ENCODE measurements around the gene NEBL. TPM values are rescaled to one million over a fixed set of nuclear protein-coding genes. Genes with fewer than 3 reads are reported as not detected.

Gene NEBL
- total and polyA plus RNA-seq, 2 of the 4 experiments (the other 2 are of a cell fraction), result under 0.01 TPM

DNA sequence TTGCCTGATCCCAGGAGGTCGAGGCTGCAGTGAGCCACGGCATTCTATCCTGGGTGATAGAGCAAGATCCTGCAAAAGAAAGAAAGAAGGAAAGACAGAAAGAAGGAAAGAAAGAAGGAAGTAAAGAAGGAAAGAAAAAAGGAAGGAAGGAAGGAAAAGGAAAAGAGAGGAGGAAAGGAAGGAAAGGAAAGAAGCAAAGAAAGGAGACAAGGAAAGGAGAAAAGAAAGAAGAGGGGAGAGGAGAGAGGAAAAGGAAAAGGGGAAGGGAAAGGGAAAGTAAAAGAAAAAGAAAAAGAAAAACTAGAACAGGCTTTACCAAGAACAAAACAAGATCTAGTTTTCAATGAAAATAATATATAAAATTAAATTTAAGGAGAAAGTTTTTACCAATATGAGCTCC lies 15.0 kb downstream of the NEBL start:
- Histone ChIP-seq H3K9ac (ENCODE audit: low read depth, low read length) (no peak overlapping the region), H3K56ac (ENCODE audit: extremely low read depth, insufficient read depth, low read length) (no peak overlapping the region), H3K9me1 (ENCODE audit: insufficient read depth, low read length) (no peaks in the 10 kb centered on the region), H4K91ac (ENCODE audit: insufficient read depth, low read depth, low read length) (no peak overlapping the region), H2AFZ (replicated peaks; ENCODE audit: low read length, poor library complexity) (no peak overlapping the region), H3K79me1 (ENCODE audit: low read depth in 1 of 2, low read length in 2 of 2) (no peaks in the 10 kb centered on the region), H3K18ac (ENCODE audit: low read depth, low read length) (no peak overlapping the region), H3K36me3 (ENCODE audit: control insufficient read depth, insufficient read depth, low read length) (no peaks in the 10 kb centered on the region), H3K14ac (replicated peaks; ENCODE audit: low read depth, low read length) (no peak overlapping the region), H3K4me1 (ENCODE audit: control insufficient read depth, insufficient read depth, low read length) (no peaks in the 10 kb centered on the region), H3K27me3 (ENCODE audit: control insufficient read depth, insufficient read depth, low read length) (no peaks in the 10 kb centered on the region), H2BK5ac (ENCODE audit: low read depth, low read length, poor library complexity, severe bottlenecking) (no peak overlapping the region), H2AK9ac (replicated peaks; ENCODE audit: low read depth, low read length, poor library complexity) (no peak overlapping the region), H3K4me2 (ENCODE audit: low read depth, low read length) (no peak overlapping the region), H4K20me1 (ENCODE audit: insufficient read depth, low read length) (no peaks in the 10 kb centered on the region), H3K27ac (ENCODE audit: insufficient read depth, low read length) (no peak overlapping the region), H4K5ac (ENCODE audit: low read depth, low read length) (no peak overlapping the region), H2BK120ac (ENCODE audit: low read depth, low read length) (no peak overlapping the region), H3K23ac (ENCODE audit: low read depth, low read length) (no peak overlapping the region), H2BK15ac (ENCODE audit: low read depth, low read length) (no peak overlapping the region), H3K4me3 (ENCODE audit: insufficient read depth, low read depth, low read length) (no peak overlapping the region), H2AK5ac (ENCODE audit: low read depth, low read length) (no peak overlapping the region), H3K4ac (ENCODE audit: low read depth, low read length) (no peak overlapping the region), H2BK20ac (ENCODE audit: low read depth, low read length) (no peak overlapping the region), H3K9me3 (ENCODE audit: control insufficient read depth, insufficient read depth, low read length) (no peaks in the 10 kb centered on the region), H4K8ac (ENCODE audit: low read depth in 2 of 2, low read length in 2 of 2) (no peak overlapping the region)
- intact Hi-C loops (cut with micrococcal nuclease), result no loop called here
- WGBS, 2 experiments (ENCODE audit: extremely low coverage in 2 of 2, insufficient read length in 1 of 2), result 70% methylated on average over 2 of the region's 2 CpGs; no CpG with 5 or more reads in 1 of the 2 experiments
- TF ChIP-seq, protein P1, sequence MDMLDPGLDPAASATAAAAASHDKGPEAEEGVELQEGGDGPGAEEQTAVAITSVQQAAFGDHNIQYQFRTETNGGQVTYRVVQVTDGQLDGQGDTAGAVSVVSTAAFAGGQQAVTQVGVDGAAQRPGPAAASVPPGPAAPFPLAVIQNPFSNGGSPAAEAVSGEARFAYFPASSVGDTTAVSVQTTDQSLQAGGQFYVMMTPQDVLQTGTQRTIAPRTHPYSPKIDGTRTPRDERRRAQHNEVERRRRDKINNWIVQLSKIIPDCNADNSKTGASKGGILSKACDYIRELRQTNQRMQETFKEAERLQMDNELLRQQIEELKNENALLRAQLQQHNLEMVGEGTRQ (IDR thresholded peaks at IDR 0.05; ENCODE audit: low read depth, low read length), result no peak
- TF ChIP-seq, protein P2, sequence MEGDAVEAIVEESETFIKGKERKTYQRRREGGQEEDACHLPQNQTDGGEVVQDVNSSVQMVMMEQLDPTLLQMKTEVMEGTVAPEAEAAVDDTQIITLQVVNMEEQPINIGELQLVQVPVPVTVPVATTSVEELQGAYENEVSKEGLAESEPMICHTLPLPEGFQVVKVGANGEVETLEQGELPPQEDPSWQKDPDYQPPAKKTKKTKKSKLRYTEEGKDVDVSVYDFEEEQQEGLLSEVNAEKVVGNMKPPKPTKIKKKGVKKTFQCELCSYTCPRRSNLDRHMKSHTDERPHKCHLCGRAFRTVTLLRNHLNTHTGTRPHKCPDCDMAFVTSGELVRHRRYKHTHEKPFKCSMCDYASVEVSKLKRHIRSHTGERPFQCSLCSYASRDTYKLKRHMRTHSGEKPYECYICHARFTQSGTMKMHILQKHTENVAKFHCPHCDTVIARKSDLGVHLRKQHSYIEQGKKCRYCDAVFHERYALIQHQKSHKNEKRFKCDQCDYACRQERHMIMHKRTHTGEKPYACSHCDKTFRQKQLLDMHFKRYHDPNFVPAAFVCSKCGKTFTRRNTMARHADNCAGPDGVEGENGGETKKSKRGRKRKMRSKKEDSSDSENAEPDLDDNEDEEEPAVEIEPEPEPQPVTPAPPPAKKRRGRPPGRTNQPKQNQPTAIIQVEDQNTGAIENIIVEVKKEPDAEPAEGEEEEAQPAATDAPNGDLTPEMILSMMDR (conservative IDR thresholded peaks at IDR 0.05; ENCODE audit: low read depth, low read length), result no peak
- TF ChIP-seq RAD21 (IDR thresholded peaks at IDR 0.05; ENCODE audit: low read length) (no peak), RCOR1 (IDR thresholded peaks at IDR 0.05; ENCODE audit: insufficient replicate concordance, low read length) (no peak), SMC3 (IDR thresholded peaks at IDR 0.05; ENCODE audit: low read depth, low read length) (no peak)
- ChIA-PET CTCF (no interaction called here), POLR2A (ENCODE audit: unreplicated experiment) (no interaction called here)
- DNase-seq (no peak), ATAC-seq (ENCODE audit: low read depth) (no peak)
- dilution Hi-C loops (cut with HindIII; ENCODE audit: low sequenced_read_pairs, unreplicated experiment), result no loop called here
- in situ Hi-C loops (cut with MboI; ENCODE audit: low sequenced_read_pairs), result no loop called here
- BruUV-seq (replicated peaks), result no TSS peak

All from IMR-90 (cell line).